Fibroblast of lung (primary cell): ENCODE measurements around the gene FAM209B. TPM values are rescaled to one million over a fixed set of nuclear protein-coding genes. Genes with fewer than 3 reads are reported as not detected.
A peak's percentile ranks its signal among the peaks of the same experiment; 100 is the strongest.

Experiments
- DNase-seq, 2 donors: peaks; one replicate each; pipeline versions ENCODE4 v3.0.0 to v3.0.0-alpha.2; 2010; ENCODE audit warnings: low read depth in 2 of 2
- H2AFZ ChIP-seq: 2 replicates; pipeline ENCODE4 v1.5.1; 2012; ENCODE audit warnings: low read length, control low read depth, inconsistent platforms
- H3K27ac ChIP-seq: 2 replicates; pipeline ENCODE4 v1.5.1; 2011; ENCODE audit warnings: low read length, control low read depth; ENCODE audit not compliant: insufficient read depth
- H3K27me3 ChIP-seq: 2 replicates; pipeline ENCODE4 v1.5.1; 2011; ENCODE audit warnings: mild to moderate bottlenecking, low read length; ENCODE audit not compliant: control insufficient read depth, insufficient read depth
- H3K36me3 ChIP-seq: 2 replicates; pipeline ENCODE4 v1.5.1; 2011; ENCODE audit warnings: low read length; ENCODE audit not compliant: control insufficient read depth, insufficient read depth
- H3K4me1 ChIP-seq: 2 replicates; pipeline ENCODE4 v1.5.1; 2011; ENCODE audit warnings: low read length; ENCODE audit not compliant: control insufficient read depth, insufficient read depth; ENCODE audit errors: extremely low read depth
- H3K4me2 ChIP-seq: 2 replicates; pipeline ENCODE4 v1.5.1; 2011; ENCODE audit warnings: low read length, control low read depth; ENCODE audit not compliant: insufficient read depth; ENCODE audit errors: extremely low read depth
- H3K4me3 ChIP-seq, 4 experiments: fragments of 200-600 bp in 1 of 4; sonication (generic) in 1 of 4; replicated peaks in 1 of 4; 2 replicates each; pipeline ENCODE4 v1.5.1; 2011 to 2016; ENCODE audit warnings: low read length in 4 of 4, low read depth in 3 of 4, mild to moderate bottlenecking in 3 of 4, control low read depth in 2 of 4, inconsistent platforms in 1 of 4, mixed read lengths in 1 of 4; ENCODE audit not compliant: insufficient read depth in 1 of 4; ENCODE audit errors: control extremely low read depth in 1 of 4
- H3K79me2 ChIP-seq: 2 replicates; pipeline ENCODE4 v1.5.1; 2012; ENCODE audit warnings: mild to moderate bottlenecking, low read length, inconsistent platforms; ENCODE audit not compliant: control insufficient read depth, insufficient read depth
- H3K9ac ChIP-seq: 2 replicates; pipeline ENCODE4 v1.5.1; 2011; ENCODE audit warnings: mild to moderate bottlenecking, low read length, control low read depth; ENCODE audit not compliant: insufficient read depth
- H3K9me3 ChIP-seq: 2 replicates; pipeline ENCODE4 v1.5.1; 2012; ENCODE audit warnings: low read depth, low read length; ENCODE audit not compliant: control insufficient read depth, insufficient read depth
- H4K20me1 ChIP-seq: 2 replicates; pipeline ENCODE4 v1.5.1; 2011; ENCODE audit warnings: low read length; ENCODE audit not compliant: control insufficient read depth, insufficient read depth; ENCODE audit errors: extremely low read depth
- CTCF ChIP-seq, 2 donors: IDR thresholded peaks in 1 of 2; conservative IDR thresholded peaks in 1 of 2; 1 replicate in 1 of 2; 2 replicates in 1 of 2; pipeline ENCODE4 v1.5.1; 2011 to 2012; ENCODE audit warnings: low read length in 2 of 2, control low read depth in 1 of 2, inconsistent platforms in 1 of 2, low read depth in 1 of 2, mild to moderate bottlenecking in 1 of 2
- EZH2 ChIP-seq: IDR thresholded peaks from 2 replicates; pipeline ENCODE4 v1.5.1; 2012; ENCODE audit warnings: low read length, control low read depth, mild to moderate bottlenecking; ENCODE audit errors: missing control alignments
- polyA plus RNA-seq, 2 donors: library from polyadenylated mRNA; depleted of rRNA in 1 of 2; stranded (reverse) in 1 of 2; unstranded in 1 of 2; fragments of >200 nt; gene quantifications; 2 replicates each; pipeline ENCODE4 v1.2.1, GENCODE V29; 2011 to 2012; ENCODE audit warnings: missing spikeins in 1 of 2
- total RNA-seq: library from RNA; depleted of rRNA; stranded (reverse); fragments of >200 nt; gene quantifications from 2 replicates; pipeline ENCODE4 v1.2.1, GENCODE V29; 2014

FAM209B gene
- total and polyA plus RNA-seq, 2 donors (not counting 1 experiment from before 2014, with no cell fraction given), result 0.18 TPM; not detected in 1

- H3K4me3 ChIP-seq, result no peak overlapping the region
- DNase-seq, result peak in 1 of 2 donors; percentile 8
- TF ChIP-seq EZH2, result no peak
These were observed 7.4 kb downstream of the FAM209B start for GRCh38 chr20:56540415-56540814.

GRCh38 chr20:56542489-56543030 lies 9.5 kb downstream of the FAM209B start:
- no peak overlapping the region for H3K4me2 ChIP-seq

More at GRCh38 chr20:56540415-56540814, 7.4 kb downstream of the FAM209B start:
- H3K79me2 ChIP-seq, result no peaks in the 10 kb centered on the region
- no peaks in the 10 kb centered on the region for H4K20me1 ChIP-seq
- no peak overlapping the region for H3K27ac ChIP-seq
- H3K27me3 ChIP-seq, result no peaks in the 10 kb centered on the region
- H3K36me3 ChIP-seq, result no peaks in the 10 kb centered on the region
- H3K4me1 ChIP-seq, result no peaks in the 10 kb centered on the region
- no peaks in the 10 kb centered on the region for H3K9me3 ChIP-seq
- no peak overlapping the region for H2AFZ ChIP-seq
- no peak overlapping the region for H3K4me2 ChIP-seq
- no peak overlapping the region for H3K9ac ChIP-seq

GRCh38 chr20:56551571-56551970 lies 18.5 kb downstream of the FAM209B start:
- Histone ChIP-seq H3K27me3 (no peaks in the 10 kb centered on the region), H3K36me3 (no peaks in the 10 kb centered on the region), H3K79me2 (no peaks in the 10 kb centered on the region), H4K20me1 (no peaks in the 10 kb centered on the region), H3K4me2 (no peak overlapping the region), H3K4me1 (no peaks in the 10 kb centered on the region), H3K9ac (no peak overlapping the region), H3K27ac (no peak overlapping the region), H2AFZ (no peak overlapping the region), H3K4me3 (no peak overlapping the region), H3K9me3 (no peaks in the 10 kb centered on the region)
- no peak for DNase-seq
- TF ChIP-seq EZH2 (no peak), CTCF (conservative IDR thresholded peaks at IDR 0.05 in 1 of 2, IDR thresholded peaks at IDR 0.05 in 1 of 2; ENCODE audit: low read depth in 1 of 2, low read length in 2 of 2) (no peak)

More at GRCh38 chr20:56542489-56543030, 9.5 kb downstream of the FAM209B start:
- no peaks in the 10 kb centered on the region for H3K9me3 ChIP-seq
- no peak for DNase-seq
- no peaks in the 10 kb centered on the region for H3K27me3 ChIP-seq
- H4K20me1 ChIP-seq, result no peaks in the 10 kb centered on the region
- no peak overlapping the region for H2AFZ ChIP-seq
- TF ChIP-seq EZH2, result no peak
- TF ChIP-seq CTCF (conservative IDR thresholded peaks at IDR 0.05 in 1 of 2, IDR thresholded peaks at IDR 0.05 in 1 of 2; ENCODE audit: low read depth in 1 of 2, low read length in 2 of 2), result no peak
- no peaks in the 10 kb centered on the region for H3K4me1 ChIP-seq
- H3K79me2 ChIP-seq, result no peaks in the 10 kb centered on the region
- H3K36me3 ChIP-seq, result no peaks in the 10 kb centered on the region
- H3K4me3 ChIP-seq, result no peak overlapping the region
- no peak overlapping the region for H3K27ac ChIP-seq
- no peak overlapping the region for H3K9ac ChIP-seq
